K562 (cell line): ENCODE measurements around the gene RPL36AL. TPM values are rescaled to one million over a fixed set of nuclear protein-coding genes. Genes with fewer than 3 reads are reported as not detected.
A peak's percentile ranks its signal among the peaks of the same experiment; 100 is the strongest.

Experiments used
- ATAC-seq: fragments of 200-7000 bp; cut with Tn5 transposase; 3 replicates; pipeline ENCODE4 v1.9.1; 2020; ENCODE audit warnings: moderate library complexity
- BruUV-seq: library from RNA; stranded (reverse); fragments of 400-500 nt; replicated peaks from 2 replicates; lab custom pipeline; 2021; lab: Mats Ljungman, UMichigan
- CTCF ChIA-PET: fragments of 300-600 bp; formaldehyde crosslinking; extraction: SDS; loops from one replicate; lab custom pipeline; 2021; ENCODE audit warnings: low intra/inter-chr PET ratio; lab: Yijun Ruan, JAX
- POLR2A ChIA-PET: fragments of 300-600, 350-650 bp; sonication (Branson Sonifier 250); formaldehyde crosslinking; extraction: SDS; loops from one replicate; lab custom pipeline; 2021; ENCODE audit warnings: antibody characterized with exemption, inconsistent platforms; lab: Yijun Ruan, JAX
- DNase-seq, 4 experiments: peaks; one replicate each; pipeline versions ENCODE4 v3.0.0 to v3.0.0-alpha.2; 2011 to 2018; ENCODE audit warnings: low spot score in 3 of 4, mixed read lengths in 3 of 4; ENCODE audit errors: extremely low read depth in 1 of 4
- FAIRE-seq: peaks from 2 replicates; lab custom pipeline; 2011; peaks lifted over from hg19 to GRCh38; lab: Jason Lieb, UNC
- H2AFZ ChIP-seq: 2 replicates; pipeline ENCODE4 v1.6.0; 2011; ENCODE audit warnings: low read depth, low read length, control low read depth, inconsistent platforms
- H3K27ac ChIP-seq: fragments of 200-600 bp; 3 replicates; pipeline ENCODE4 v1.8.0; 2011; ENCODE audit warnings: low read depth, mild to moderate bottlenecking, control low read depth, inconsistent platforms, low read length, moderate library complexity, mixed read lengths; ENCODE audit errors: extremely low read depth
- H3K27me3 ChIP-seq, 2 experiments: fragments of 300-600 bp in 1 of 2; 2 replicates in 1 of 2; 3 replicates in 1 of 2; pipeline versions ENCODE4 v1.6.0 to v1.8.0; 2011; ENCODE audit warnings: inconsistent platforms in 2 of 2, low read length in 2 of 2, mild to moderate bottlenecking in 1 of 2, mixed read lengths in 1 of 2, moderate library complexity in 1 of 2; ENCODE audit not compliant: control insufficient read depth in 2 of 2, insufficient read depth in 2 of 2
- H3K36me3 ChIP-seq: fragments of 300-600 bp; 3 replicates; pipeline ENCODE4 v1.8.0; 2011; ENCODE audit warnings: mild to moderate bottlenecking, low read length, inconsistent platforms; ENCODE audit not compliant: control insufficient read depth, insufficient read depth
- H3K4me1 ChIP-seq, 2 experiments: fragments of 200-600 bp in 1 of 2; replicated peaks in 1 of 2; 2 replicates in 1 of 2; 3 replicates in 1 of 2; pipeline versions ENCODE4 v1.5.1 to v1.8.0; 2011; ENCODE audit warnings: inconsistent platforms in 2 of 2, low read length in 2 of 2, mild to moderate bottlenecking in 1 of 2, mixed read lengths in 1 of 2, moderate library complexity in 1 of 2; ENCODE audit not compliant: control insufficient read depth in 2 of 2, insufficient read depth in 2 of 2
- H3K4me2 ChIP-seq: 2 replicates; pipeline ENCODE4 v1.6.1; 2011; ENCODE audit warnings: low read length, control low read depth, inconsistent platforms, mixed read lengths; ENCODE audit not compliant: insufficient read depth
- H3K4me3 ChIP-seq: fragments of 200-600 bp; sonication (generic), shearing (Covaris generic); 2 replicates; pipeline ENCODE4 v1.5.1; 2016; ENCODE audit warnings: control low read depth, inconsistent platforms
- H3K79me2 ChIP-seq: fragments of 200-600 bp; 3 replicates; pipeline ENCODE4 v1.8.0; 2011; ENCODE audit warnings: low read length, inconsistent platforms; ENCODE audit not compliant: control insufficient read depth, insufficient read depth
- H3K9ac ChIP-seq, 2 experiments: 2 replicates each; pipeline versions ENCODE4 v1.6.0 to v1.6.1; 2011; ENCODE audit warnings: low read depth in 2 of 2, low read length in 2 of 2, control low read depth in 1 of 2, inconsistent platforms in 1 of 2, mild to moderate bottlenecking in 1 of 2, mixed read lengths in 1 of 2; ENCODE audit not compliant: insufficient read depth in 1 of 2
- H3K9me1 ChIP-seq: one replicate; pipeline ENCODE4 v1.6.0; 2011; ENCODE audit warnings: inconsistent platforms, mild to moderate bottlenecking, low read length, moderate library complexity; ENCODE audit not compliant: control insufficient read depth, insufficient read depth
- H3K9me3 ChIP-seq: replicated peaks from 2 replicates; pipeline ENCODE4 v1.5.1; 2011; ENCODE audit warnings: low read depth, low read length, inconsistent platforms; ENCODE audit not compliant: control insufficient read depth, insufficient read depth
- H4K20me1 ChIP-seq: replicated peaks from 2 replicates; pipeline ENCODE4 v1.6.1; 2011; ENCODE audit warnings: low read length, inconsistent platforms, mixed read lengths; ENCODE audit not compliant: control insufficient read depth, insufficient read depth
- COPS2 ChIP-seq: fragments of 450-650 bp; conservative IDR thresholded peaks from 2 replicates; pipeline ENCODE4 v1.6.1; 2016; ENCODE audit warnings: mild to moderate bottlenecking, moderate library complexity
- CREB1 ChIP-seq, 2 experiments: sonication (generic) in 1 of 2; formaldehyde crosslinking in 1 of 2; IDR thresholded peaks; 2 replicates each; pipeline versions ENCODE4 v1.6.1 to v1.8.0; 2012 to 2022; ENCODE audit warnings: inconsistent platforms in 1 of 2, mild to moderate bottlenecking in 1 of 2, missing genetic modification reagents in 1 of 2, moderate library complexity in 1 of 2
- ERF ChIP-seq: fragments of 450-650 bp; formaldehyde crosslinking; IDR thresholded peaks from 2 replicates; pipeline ENCODE4 v1.4.0; 2020; ENCODE audit warnings: mild to moderate bottlenecking, mixed read lengths
- FUS ChIP-seq: fragments of 200-400 bp; formaldehyde crosslinking; optimal IDR thresholded peaks from 2 replicates; pipeline ENCODE3; 2017; ENCODE audit warnings: low read depth, low read length
- GTF2F1 ChIP-seq: IDR thresholded peaks from 2 replicates; pipeline ENCODE4 v1.6.1; 2011; ENCODE audit warnings: low read depth, low read length, improper control_type of control experiment
- KAT8 ChIP-seq: fragments of 450-650 bp; IDR thresholded peaks from 2 replicates; pipeline ENCODE4 v1.6.1; 2016; ENCODE audit warnings: low read depth, mild to moderate bottlenecking
- KLF1 ChIP-seq: fragments of 450-650 bp; IDR thresholded peaks from 2 replicates; pipeline ENCODE4 v1.6.1; 2016; ENCODE audit warnings: missing genetic modification characterization, missing compliant biosample characterization
- MEIS2 ChIP-seq: fragments of 450-650 bp; IDR thresholded peaks from 2 replicates; pipeline ENCODE4 v1.6.1; 2014; ENCODE audit warnings: mild to moderate bottlenecking; ENCODE audit not compliant: partially characterized antibody
- NFATC3 ChIP-seq: fragments of 450-650 bp; IDR thresholded peaks from 2 replicates; pipeline ENCODE4 v1.6.1; 2017; ENCODE audit warnings: mild to moderate bottlenecking
- NFIC ChIP-seq: fragments of 450-650 bp; IDR thresholded peaks from 2 replicates; pipeline ENCODE4 v1.6.1; 2017; ENCODE audit warnings: mild to moderate bottlenecking, inconsistent platforms
- NR3C1 ChIP-seq: sonication (generic); formaldehyde crosslinking; IDR thresholded peaks from 2 replicates; pipeline ENCODE4 v1.8.1; 2022; ENCODE audit warnings: missing genetic modification reagents
- POLR2H ChIP-seq: IDR thresholded peaks from 2 replicates; pipeline ENCODE4 v1.6.1; 2016; ENCODE audit warnings: missing genetic modification characterization, low read depth, mild to moderate bottlenecking, control low read depth, missing compliant biosample characterization, moderate library complexity
- RNF2 ChIP-seq: sonication (generic); IDR thresholded peaks from 2 replicates; pipeline ENCODE4 v1.6.1; 2016
- ZFP30 ChIP-seq: fragments of 250-450 bp; sonication (Bioruptor Pico); IDR thresholded peaks from 2 replicates; pipeline ENCODE4 v1.8.0; 2022; ENCODE audit warnings: moderate library complexity, mild to moderate bottlenecking, inconsistent platforms, borderline replicate concordance
- ZNF75A ChIP-seq: fragments of 450-650 bp; formaldehyde crosslinking; IDR thresholded peaks from 2 replicates; pipeline ENCODE4 v1.4.0; 2020; ENCODE audit warnings: mild to moderate bottlenecking
- WGBS: fragments of 100-300 bp; shearing (Covaris generic); methylation state at CpG from one replicate; pipeline ENCODE4 v1.1.6; 2016; ENCODE audit warnings: low coverage, mixed read lengths; ENCODE audit not compliant: insufficient coverage; ENCODE audit errors: missing lambda C conversion rate; 5-methylcytosine and 5-hydroxymethylcytosine counted together
- in situ Hi-C: fragments of 300-500 bp; cut with MboI; formaldehyde crosslinking; loops from 4 replicates; pipeline ENCODE4 v1.15.0; 2018; ENCODE audit warnings: inconsistent platforms, mixed read lengths
- intact Hi-C: fragments of 100-400 bp; cut with micrococcal nuclease; formaldehyde crosslinking; loops from 2 replicates; pipeline ENCODE4 v1.14.2; 2022
- polyA plus RNA-seq, 8 experiments: library from polyadenylated mRNA; depleted of rRNA in 4 of 8; stranded (reverse) in 5 of 8; unstranded in 3 of 8; fragments of >200 nt; fragmentation: Nextera tagmentation in 2 of 8; fragmentation: Illumina TruSeq in 1 of 8; extraction: Ambion mirVana in 2 of 8; extraction: Trizol in 1 of 8; gene quantifications; 2 replicates each; pipeline versions ENCODE4 v1.2.1 to v1.2.3, GENCODE V29; 2011 to 2014; ENCODE audit warnings: inconsistent platforms in 1 of 8, missing spikeins in 1 of 8
- total RNA-seq, 7 experiments: library from RNA; depleted of rRNA in 6 of 7; stranded (reverse); fragments of >200 nt in 6 of 7; fragmentation: Illumina TruSeq in 2 of 7; extraction: Trizol in 2 of 7; gene quantifications; 2 replicates each; pipeline versions ENCODE4 v1.2.1 to v1.2.3, GENCODE V29; 2011 to 2021; ENCODE audit warnings: low replicate concordance in 1 of 7
- TF ChIP-seq, protein P1 (sequence below): fragments of 450-650 bp; formaldehyde crosslinking; IDR thresholded peaks from 2 replicates; pipeline ENCODE4 v1.4.0; 2020; ENCODE audit warnings: mild to moderate bottlenecking, moderate library complexity

RPL36AL gene
- total and polyA plus RNA-seq, 9 of the 15 experiments (the other 6 are each of a cell fraction or from before 2014, with no cell fraction given): 146 to 674 (median 360) TPM

DNA sequence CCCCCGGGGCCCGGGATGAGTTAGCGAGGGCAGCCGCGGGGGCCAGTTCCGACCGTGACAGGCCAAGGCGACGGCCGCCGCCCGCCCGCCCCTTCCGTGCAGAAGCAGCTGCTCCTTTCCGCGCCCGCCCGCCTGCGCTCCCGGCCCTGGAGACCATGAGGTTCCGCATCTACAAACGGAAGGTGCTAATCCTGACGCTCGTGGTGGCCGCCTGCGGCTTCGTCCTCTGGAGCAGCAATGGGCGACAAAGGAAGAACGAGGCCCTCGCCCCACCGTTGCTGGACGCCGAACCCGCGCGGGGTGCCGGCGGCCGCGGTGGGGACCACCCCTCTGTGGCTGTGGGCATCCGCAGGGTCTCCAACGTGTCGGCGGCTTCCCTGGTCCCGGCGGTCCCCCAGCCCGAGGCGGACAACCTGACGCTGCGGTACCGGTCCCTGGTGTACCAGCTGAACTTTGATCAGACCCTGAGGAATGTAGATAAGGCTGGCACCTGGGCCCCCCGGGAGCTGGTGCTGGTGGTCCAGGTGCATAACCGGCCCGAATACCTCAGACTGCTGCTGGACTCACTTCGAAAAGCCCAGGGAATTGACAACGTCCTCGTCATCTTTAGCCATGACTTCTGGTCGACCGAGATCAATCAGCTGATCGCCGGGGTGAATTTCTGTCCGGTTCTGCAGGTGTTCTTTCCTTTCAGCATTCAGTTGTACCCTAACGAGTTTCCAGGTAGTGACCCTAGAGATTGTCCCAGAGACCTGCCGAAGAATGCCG, 872 bp upstream of the RPL36AL start:
- H3K27me3 ChIP-seq: no peaks in the 10 kb centered on the region
- peak overlapping the region; percentile 97 to 99 for H3K9ac ChIP-seq
- WGBS: under 1% methylated on average over 28 of the region's 65 CpGs
- peaks cover 91% of the 10 kb centered on the region for H3K79me2 ChIP-seq
- H3K27ac ChIP-seq: peak overlapping the region; percentile 98
- peaks cover 3% of the 10 kb centered on the region for H3K9me1 ChIP-seq
- peak overlapping the region; percentile 82 for H3K4me2 ChIP-seq
- DNase-seq (peak in 1 of 4 experiments; percentile 69), ATAC-seq (peak; percentile 55), FAIRE-seq (no peak)
- peaks cover 4 to 14% of the 10 kb centered on the region in 2 experiments; a peak in 4 of 5 replicates for H3K4me1 ChIP-seq
- H4K20me1 ChIP-seq: peaks cover 7% of the 10 kb centered on the region
- no TSS peak for BruUV-seq
- peaks cover 58% of the 10 kb centered on the region for H3K36me3 ChIP-seq
- ChIA-PET POLR2A (interaction anchor here (0.6 to 5.3 kb wide), 11 partner anchors 7 to 231 kb away, joined by 3 to 36 read pairs (median 5); partner anchors contain the start of genes DNAAF2, KLHDC2, LRR1 and NEMF), CTCF (interaction anchor here (0.6 to 0.7 kb wide), 2 partner anchors 27 to 31 kb away, joined by 3 read pairs; no protein-coding TSS in a partner anchor)
- peak overlapping the region; percentile 84; the same call in 1 of the 2 replicates for H2AFZ ChIP-seq
- H3K9me3 ChIP-seq: no peaks in the 10 kb centered on the region
- in situ Hi-C loops: no loop called here
- H3K4me3 ChIP-seq: peak overlapping the region; percentile 89
- intact Hi-C loops: loop anchor here (5.0 to 10.0 kb wide), 2 partner anchors 34 to 156 kb away; partner anchors contain the start of gene RPS29
- TF ChIP-seq KLF1 (no peak), KAT8 (no peak), ZFP30 (CRISPR knock-in tag) (no peak), CREB1 (IDR thresholded peaks at IDR 0.05) (no peak), CREB1 (CRISPR knock-in tag; IDR thresholded peaks at IDR 0.05) (no peak), MEIS2 (no peak), ERF (CRISPR knock-in tag) (no peak), NR3C1 (0 out of 2 replicates have a peak, but pooled peaks have one; percentile 47), RNF2 (peak; percentile 22; the same call in 1 of the 2 replicates), NFIC (no peak), GTF2F1 (no peak), FUS (peak; percentile 35), POLR2H (tag) (no peak), NFATC3 (no peak), COPS2 (no peak), ZNF75A (no peak)
- TF ChIP-seq, protein P1, sequence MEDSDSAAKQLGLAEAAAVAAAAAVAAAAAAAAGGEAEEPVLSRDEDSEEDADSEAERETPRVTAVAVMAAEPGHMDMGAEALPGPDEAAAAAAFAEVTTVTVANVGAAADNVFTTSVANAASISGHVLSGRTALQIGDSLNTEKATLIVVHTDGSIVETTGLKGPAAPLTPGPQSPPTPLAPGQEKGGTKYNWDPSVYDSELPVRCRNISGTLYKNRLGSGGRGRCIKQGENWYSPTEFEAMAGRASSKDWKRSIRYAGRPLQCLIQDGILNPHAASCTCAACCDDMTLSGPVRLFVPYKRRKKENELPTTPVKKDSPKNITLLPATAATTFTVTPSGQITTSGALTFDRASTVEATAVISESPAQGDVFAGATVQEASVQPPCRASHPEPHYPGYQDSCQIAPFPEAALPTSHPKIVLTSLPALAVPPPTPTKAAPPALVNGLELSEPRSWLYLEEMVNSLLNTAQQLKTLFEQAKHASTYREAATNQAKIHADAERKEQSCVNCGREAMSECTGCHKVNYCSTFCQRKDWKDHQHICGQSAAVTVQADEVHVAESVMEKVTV: no peak
